K562 (cell line): Measurements from ENCODE around the gene SACM1L. TPM values are rescaled to one million over a fixed set of nuclear protein-coding genes. Genes with fewer than 3 reads are reported as not detected.

Experiments used
- ATAC-seq: fragments of 200-7000 bp; cut with Tn5 transposase; 3 replicates; pipeline ENCODE4 v1.9.1; 2020; ENCODE audit warnings: moderate library complexity
- Bru-seq: library from RNA; stranded (reverse); fragments of 400-500 nt; gene quantifications from one replicate; lab custom pipeline; 2021; lab: Mats Ljungman, UMichigan
- BruChase-seq, 2 experiments: library from RNA; stranded (reverse); fragments of 400-500 nt; gene quantifications; one replicate each; lab custom pipeline; 2021; lab: Mats Ljungman, UMichigan
- BruUV-seq: library from RNA; stranded (reverse); fragments of 400-500 nt; replicated peaks from 2 replicates; lab custom pipeline; 2021; lab: Mats Ljungman, UMichigan
- CTCF ChIA-PET: fragments of 300-600 bp; formaldehyde crosslinking; extraction: SDS; loops from one replicate; lab custom pipeline; 2021; ENCODE audit warnings: low intra/inter-chr PET ratio; lab: Yijun Ruan, JAX
- POLR2A ChIA-PET: fragments of 300-600, 350-650 bp; sonication (Branson Sonifier 250); formaldehyde crosslinking; extraction: SDS; loops from one replicate; lab custom pipeline; 2021; ENCODE audit warnings: antibody characterized with exemption, inconsistent platforms; lab: Yijun Ruan, JAX
- DNase-seq, 4 experiments: peaks; one replicate each; pipeline versions ENCODE4 v3.0.0 to v3.0.0-alpha.2; 2011 to 2018; ENCODE audit warnings: low spot score in 3 of 4, mixed read lengths in 3 of 4; ENCODE audit errors: extremely low read depth in 1 of 4
- FAIRE-seq: peaks from 2 replicates; lab custom pipeline; 2011; peaks lifted over from hg19 to GRCh38; lab: Jason Lieb, UNC
- H2AFZ ChIP-seq: 2 replicates; pipeline ENCODE4 v1.6.0; 2011; ENCODE audit warnings: low read depth, low read length, control low read depth, inconsistent platforms
- H3K27ac ChIP-seq: fragments of 200-600 bp; 3 replicates; pipeline ENCODE4 v1.8.0; 2011; ENCODE audit warnings: low read depth, mild to moderate bottlenecking, control low read depth, inconsistent platforms, low read length, moderate library complexity, mixed read lengths; ENCODE audit errors: extremely low read depth
- H3K27me3 ChIP-seq, 2 experiments: fragments of 300-600 bp in 1 of 2; 2 replicates in 1 of 2; 3 replicates in 1 of 2; pipeline versions ENCODE4 v1.6.0 to v1.8.0; 2011; ENCODE audit warnings: inconsistent platforms in 2 of 2, low read length in 2 of 2, mild to moderate bottlenecking in 1 of 2, mixed read lengths in 1 of 2, moderate library complexity in 1 of 2; ENCODE audit not compliant: control insufficient read depth in 2 of 2, insufficient read depth in 2 of 2
- H3K36me3 ChIP-seq: fragments of 300-600 bp; 3 replicates; pipeline ENCODE4 v1.8.0; 2011; ENCODE audit warnings: mild to moderate bottlenecking, low read length, inconsistent platforms; ENCODE audit not compliant: control insufficient read depth, insufficient read depth
- H3K4me1 ChIP-seq, 2 experiments: fragments of 200-600 bp in 1 of 2; replicated peaks in 1 of 2; 2 replicates in 1 of 2; 3 replicates in 1 of 2; pipeline versions ENCODE4 v1.5.1 to v1.8.0; 2011; ENCODE audit warnings: inconsistent platforms in 2 of 2, low read length in 2 of 2, mild to moderate bottlenecking in 1 of 2, mixed read lengths in 1 of 2, moderate library complexity in 1 of 2; ENCODE audit not compliant: control insufficient read depth in 2 of 2, insufficient read depth in 2 of 2
- H3K4me2 ChIP-seq: 2 replicates; pipeline ENCODE4 v1.6.1; 2011; ENCODE audit warnings: low read length, control low read depth, inconsistent platforms, mixed read lengths; ENCODE audit not compliant: insufficient read depth
- H3K4me3 ChIP-seq: fragments of 200-600 bp; sonication (generic), shearing (Covaris generic); 2 replicates; pipeline ENCODE4 v1.5.1; 2016; ENCODE audit warnings: control low read depth, inconsistent platforms
- H3K79me2 ChIP-seq: fragments of 200-600 bp; 3 replicates; pipeline ENCODE4 v1.8.0; 2011; ENCODE audit warnings: low read length, inconsistent platforms; ENCODE audit not compliant: control insufficient read depth, insufficient read depth
- H3K9ac ChIP-seq, 2 experiments: 2 replicates each; pipeline versions ENCODE4 v1.6.0 to v1.6.1; 2011; ENCODE audit warnings: low read depth in 2 of 2, low read length in 2 of 2, control low read depth in 1 of 2, inconsistent platforms in 1 of 2, mild to moderate bottlenecking in 1 of 2, mixed read lengths in 1 of 2; ENCODE audit not compliant: insufficient read depth in 1 of 2
- H3K9me1 ChIP-seq: one replicate; pipeline ENCODE4 v1.6.0; 2011; ENCODE audit warnings: inconsistent platforms, mild to moderate bottlenecking, low read length, moderate library complexity; ENCODE audit not compliant: control insufficient read depth, insufficient read depth
- H3K9me3 ChIP-seq: replicated peaks from 2 replicates; pipeline ENCODE4 v1.5.1; 2011; ENCODE audit warnings: low read depth, low read length, inconsistent platforms; ENCODE audit not compliant: control insufficient read depth, insufficient read depth
- H4K20me1 ChIP-seq: replicated peaks from 2 replicates; pipeline ENCODE4 v1.6.1; 2011; ENCODE audit warnings: low read length, inconsistent platforms, mixed read lengths; ENCODE audit not compliant: control insufficient read depth, insufficient read depth
- BCOR ChIP-seq: fragments of 450-650 bp; IDR thresholded peaks from 2 replicates; pipeline ENCODE4 v1.6.1; 2016
- ETV5 ChIP-seq: sonication (generic); formaldehyde crosslinking; IDR thresholded peaks from 2 replicates; pipeline ENCODE4 v1.4.0; 2020; ENCODE audit warnings: low read depth, mild to moderate bottlenecking, missing genetic modification reagents
- NR2C1 ChIP-seq, 2 experiments: fragments of 450-650 bp; IDR thresholded peaks; 2 replicates each; pipeline ENCODE4 v1.6.1; 2017; ENCODE audit warnings: mild to moderate bottlenecking in 2 of 2, antibody characterized with exemption in 1 of 2, inconsistent platforms in 1 of 2, missing compliant biosample characterization in 1 of 2, missing genetic modification characterization in 1 of 2
- RBM34 ChIP-seq: fragments of 200-400 bp; formaldehyde crosslinking; IDR thresholded peaks from 2 replicates; pipeline ENCODE4 v1.6.1; 2018; ENCODE audit warnings: low read length, borderline replicate concordance; ENCODE audit not compliant: insufficient read depth
- RCOR1 ChIP-seq, 2 experiments: IDR thresholded peaks; 2 replicates each; pipeline ENCODE4 v1.6.1; 2012; ENCODE audit warnings: low read depth in 2 of 2, low read length in 2 of 2, borderline replicate concordance in 1 of 2, improper control_type of control experiment in 1 of 2
- SOX6 ChIP-seq: fragments of 450-650 bp; IDR thresholded peaks from 2 replicates; pipeline ENCODE4 v1.6.1; 2014; ENCODE audit warnings: mild to moderate bottlenecking
- SPI1 ChIP-seq: IDR thresholded peaks from 2 replicates; pipeline ENCODE4 v1.6.1; 2011; ENCODE audit warnings: low read depth, low read length, control low read depth, borderline replicate concordance
- ZKSCAN1 ChIP-seq: fragments of 150-350 bp; IDR thresholded peaks from 2 replicates; pipeline ENCODE4 v1.6.1; 2016; ENCODE audit warnings: low read depth, low read length
- ZMIZ1 ChIP-seq, 2 experiments: fragments of 150-350 bp in 1 of 2; IDR thresholded peaks; 2 replicates each; pipeline ENCODE4 v1.6.1; 2012 to 2016; ENCODE audit warnings: low read depth in 2 of 2, low read length in 2 of 2, mild to moderate bottlenecking in 1 of 2, moderate library complexity in 1 of 2
- WGBS: fragments of 100-300 bp; shearing (Covaris generic); methylation state at CpG from one replicate; pipeline ENCODE4 v1.1.6; 2016; ENCODE audit warnings: low coverage, mixed read lengths; ENCODE audit not compliant: insufficient coverage; ENCODE audit errors: missing lambda C conversion rate; 5-methylcytosine and 5-hydroxymethylcytosine counted together
- in situ Hi-C: fragments of 300-500 bp; cut with MboI; formaldehyde crosslinking; loops from 4 replicates; pipeline ENCODE4 v1.15.0; 2018; ENCODE audit warnings: inconsistent platforms, mixed read lengths
- intact Hi-C: fragments of 100-400 bp; cut with micrococcal nuclease; formaldehyde crosslinking; loops from 2 replicates; pipeline ENCODE4 v1.14.2; 2022
- long read RNA-seq, 3 experiments: library from polyadenylated mRNA in 2 of 3; library from RNA in 1 of 3; unstranded in 2 of 3; stranded (forward) in 1 of 3; transcript quantifications; one replicate each; pipeline ENCODE4 v2.0.0, GENCODE V29; 2019 to 2022
- polyA minus RNA-seq, 3 experiments: library from RNA; depleted of rRNA, polyadenylated mRNA; stranded (reverse); fragments of >200 nt; gene quantifications; 2 replicates each; pipeline ENCODE4 v1.2.3, GENCODE V29; 2011
- polyA plus RNA-seq, 8 experiments: library from polyadenylated mRNA; depleted of rRNA in 4 of 8; stranded (reverse) in 5 of 8; unstranded in 3 of 8; fragments of >200 nt; fragmentation: Nextera tagmentation in 2 of 8; fragmentation: Illumina TruSeq in 1 of 8; extraction: Ambion mirVana in 2 of 8; extraction: Trizol in 1 of 8; gene quantifications; 2 replicates each; pipeline versions ENCODE4 v1.2.1 to v1.2.3, GENCODE V29; 2011 to 2014; ENCODE audit warnings: inconsistent platforms in 1 of 8, missing spikeins in 1 of 8
- total RNA-seq, 7 experiments: library from RNA; depleted of rRNA in 6 of 7; stranded (reverse); fragments of >200 nt in 6 of 7; fragmentation: Illumina TruSeq in 2 of 7; extraction: Trizol in 2 of 7; gene quantifications; 2 replicates each; pipeline versions ENCODE4 v1.2.1 to v1.2.3, GENCODE V29; 2011 to 2021; ENCODE audit warnings: low replicate concordance in 1 of 7

SACM1L gene
- total RNA-seq (2011; cell fraction: chromatin; rRNA removed; ENCODE audit: low replicate concordance), result 66.1 and 180 TPM in 2 replicates
- 30.4 and 44.0 TPM in 2 replicates for total RNA-seq (2011; cell fraction: nucleolus; rRNA removed)
- 88.9 and 111 TPM in 2 replicates for total RNA-seq (2011; cell fraction: nucleoplasm; rRNA removed)
- total RNA-seq (2014; rRNA removed), result 25.7 and 29.6 TPM in 2 replicates
- total RNA-seq (2014; rRNA removed; fragmentation: Illumina TruSeq; extraction: Trizol), result 37.4 and 41.8 TPM in 2 replicates
- total RNA-seq (2015; rRNA removed; fragmentation: Illumina TruSeq; extraction: Trizol), result 32.8 and 39.3 TPM in 2 replicates
- total RNA-seq (2021), result 51.2 and 52.7 TPM in 2 replicates
- polyA plus RNA-seq (2011; rRNA removed), result 56.6 and 67.2 TPM in 2 replicates
- polyA plus RNA-seq (2011; cell fraction: cytosol; rRNA removed), result 7.9 and 21.0 TPM in 2 replicates
- polyA plus RNA-seq (2011; cell fraction: nucleus; rRNA removed), result 48.2 and 64.0 TPM in 2 replicates
- polyA plus RNA-seq (2012), result 38.5 and 66.8 TPM in 2 replicates
- polyA plus RNA-seq (2014; fragmentation: Illumina TruSeq; extraction: Trizol), result 45.3 and 50.4 TPM in 2 replicates
- 10 to 100 TPM; 33.0 to 50.4 TPM for polyA plus RNA-seq (2014; fragmentation: Nextera tagmentation; extraction: Ambion mirVana)
- 40.3 and 43.5 TPM in 2 replicates for polyA plus RNA-seq (2014; rRNA removed)
- polyA minus RNA-seq (2011; rRNA and poly(A)+ RNA removed), result 66.2 and 77.8 TPM in 2 replicates
- polyA minus RNA-seq (2011; cell fraction: cytosol; rRNA and poly(A)+ RNA removed), result 36.9 and 46.6 TPM in 2 replicates
- polyA minus RNA-seq (2011; cell fraction: nucleus; rRNA and poly(A)+ RNA removed), result 47.9 and 88.0 TPM in 2 replicates
- Bru-seq, nascent RNA, result percentile 90 among the genes with signal in this experiment
- BruChase-seq, experiment 1, labeled RNA remaining after a 2-hour chase, result percentile 95 among the genes with signal in this experiment
- BruChase-seq, experiment 2, labeled RNA remaining after a 6-hour chase, result percentile 95 among the genes with signal in this experiment
- long read RNA-seq, experiment 1, transcript SACM1L-205 (19 exons, 2,013 nt), result minor isoform, 9 of 282 reads
- long read RNA-seq, experiment 1, transcript SACM1L-201 (20 exons, 3,723 nt), result major isoform, 190 of 282 reads
- long read RNA-seq, experiment 1, transcript SACM1L-202 (21 exons, 2,164 nt), result minor isoform, 12 of 282 reads
- long read RNA-seq, experiment 1, partial matches to known transcripts, result 24 of 282 reads
- long read RNA-seq, experiment 1, other reads (novel, unspliced or antisense), result 45 of 282 reads
- long read RNA-seq, experiment 2, partial matches to known transcripts, result 2 of 32 reads
- long read RNA-seq, experiment 2, other reads (novel, unspliced or antisense), result 26 of 32 reads
- long read RNA-seq, experiment 3, transcript SACM1L-201 (20 exons, 3,723 nt), result major isoform, 9 of 16 reads
- long read RNA-seq, experiment 3, partial matches to known transcripts, result 3 of 16 reads
- long read RNA-seq, experiment 3, other reads (novel, unspliced or antisense), result 3 of 16 reads

- H3K36me3 ChIP-seq, result peaks cover 29% of the 10 kb centered on the region
- intact Hi-C loops, result no loop called here
- no peaks in the 10 kb centered on the region for H3K27me3 ChIP-seq
- no peaks in the 10 kb centered on the region for H3K9me3 ChIP-seq
- peak within 1 kb of the TSS; percentile 72 for H3K27ac ChIP-seq
- H3K4me3 ChIP-seq, result peak within 1 kb of the TSS; percentile 89
- peak within 1 kb of the TSS; percentile 98 for H3K4me2 ChIP-seq
- POLR2A ChIA-PET, result interaction anchor here (0.6 to 1.1 kb wide), 10 partner anchors 15 to 1072 kb away, joined by 3 to 5 read pairs (median 3); no protein-coding TSS in a partner anchor
- peak within 1 kb of the TSS; percentile 88 for H2AFZ ChIP-seq
- under 1% methylated on average over 68 of the region's 81 CpGs for WGBS
- H3K9ac ChIP-seq, result peak within 1 kb of the TSS; percentile 77 to 95
- DNase-seq, result peak; percentile 91 to 100 (median 93)
- FAIRE-seq, result peak; percentile 87
- H4K20me1 ChIP-seq, result peaks cover 4% of the 10 kb centered on the region; the same call in 1 of the 2 replicates
- H3K79me2 ChIP-seq, result peaks cover 49% of the 10 kb centered on the region
- peaks cover 8 to 28% of the 10 kb centered on the region in 2 experiments; a peak in 4 of 5 replicates for H3K4me1 ChIP-seq
- CTCF ChIA-PET, result no interaction called here
- in situ Hi-C loops, result no loop called here
- peak; percentile 91 for ATAC-seq
- BruUV-seq, result TSS peak; percentile 96
- no peaks in the 10 kb centered on the region for H3K9me1 ChIP-seq
- peak; percentile 69; the same call in 1 of the 2 replicates for TF ChIP-seq ETV5 (CRISPR knock-in tag)
- no peak for TF ChIP-seq BCOR
- peak in 1 of 2 experiments; percentile 89; a peak in 3 of 4 replicates for TF ChIP-seq RCOR1 (IDR thresholded peaks at IDR 0.05; ENCODE audit: borderline replicate concordance in 1 of 2, low read depth in 2 of 2, low read length in 2 of 2)
- peak; percentile 83 for TF ChIP-seq ZKSCAN1
- 0 out of 2 replicates have a peak, but pooled peaks have one; percentile 17 for TF ChIP-seq SPI1
- TF ChIP-seq RBM34, result no peak
- no peak for TF ChIP-seq ZMIZ1 (IDR thresholded peaks at IDR 0.05; ENCODE audit: low read depth in 2 of 2, low read length in 2 of 2)
- no peak for TF ChIP-seq NR2C1 (IDR thresholded peaks at IDR 0.05)
- no peak for TF ChIP-seq NR2C1 (tag; IDR thresholded peaks at IDR 0.05)
- TF ChIP-seq SOX6, result peak; percentile 76; the same call in 1 of the 2 replicates
These were observed at the start of gene SACM1L for GRCh38 chr3:45688882-45689786. SACM1L (plus strand) TSS chr3:45689396; CDS start chr3:45689466, 70 bp downstream.
